Neuronal stem cell (in vitro differentiated cells): Measurements from ENCODE around the gene CAPN8.
A peak's percentile ranks its signal among the peaks of the same experiment; 100 is the strongest.

Experiments used
- DNase-seq: peaks from one replicate; pipeline ENCODE4 v3.0.0-alpha.2; 2013; ENCODE audit warnings: low spot score
- H2AFZ ChIP-seq: one replicate; pipeline ENCODE4 v1.6.1; 2013; ENCODE audit warnings: mild to moderate bottlenecking, low read length, inconsistent platforms
- H2AK5ac ChIP-seq: 2 replicates; pipeline ENCODE4 v1.6.1; 2013; ENCODE audit warnings: low read depth, mild to moderate bottlenecking, inconsistent platforms, low read length, moderate library complexity, mixed read lengths
- H2BK120ac ChIP-seq: 2 replicates; pipeline ENCODE4 v1.6.1; 2013; ENCODE audit warnings: low read depth, mild to moderate bottlenecking, inconsistent platforms, low read length, moderate library complexity, mixed read lengths
- H2BK12ac ChIP-seq: one replicate; pipeline ENCODE4 v1.6.1; 2013; ENCODE audit warnings: low read length, inconsistent platforms
- H2BK15ac ChIP-seq: 2 replicates; pipeline ENCODE4 v1.6.1; 2013; ENCODE audit warnings: mild to moderate bottlenecking, low read length, inconsistent platforms, mixed read lengths
- H2BK5ac ChIP-seq: one replicate; pipeline ENCODE4 v1.6.1; 2013; ENCODE audit warnings: inconsistent platforms, mild to moderate bottlenecking, low read length, moderate library complexity
- H3K14ac ChIP-seq: one replicate; pipeline ENCODE4 v1.6.1; 2013; ENCODE audit warnings: low read length, inconsistent platforms
- H3K18ac ChIP-seq: 2 replicates; pipeline ENCODE4 v1.6.1; 2013; ENCODE audit warnings: low read length, inconsistent platforms
- H3K23ac ChIP-seq: 2 replicates; pipeline ENCODE4 v1.6.1; 2013; ENCODE audit warnings: low read depth, mild to moderate bottlenecking, mixed read lengths, low read length, inconsistent platforms; ENCODE audit not compliant: poor library complexity
- H3K27ac ChIP-seq: replicated peaks from 3 replicates; pipeline ENCODE4 v1.5.1; 2013; ENCODE audit warnings: low read length, inconsistent platforms
- H3K27me3 ChIP-seq, 3 experiments: 2 replicates each; pipeline ENCODE4 v1.6.1; 2013; ENCODE audit warnings: low read length in 3 of 3, mild to moderate bottlenecking in 2 of 3, inconsistent platforms in 1 of 3, low read depth in 1 of 3, mixed read lengths in 1 of 3, moderate library complexity in 1 of 3; ENCODE audit not compliant: control insufficient read depth in 3 of 3, insufficient read depth in 3 of 3
- H3K36me3 ChIP-seq, 2 donors: replicated peaks in 1 of 2; 2 replicates each; pipeline ENCODE4 v1.6.1; 2013; ENCODE audit warnings: low read length in 2 of 2; ENCODE audit not compliant: control insufficient read depth in 2 of 2, insufficient read depth in 2 of 2
- H3K4ac ChIP-seq: 2 replicates; pipeline ENCODE4 v1.6.1; 2013; ENCODE audit warnings: inconsistent platforms, mild to moderate bottlenecking, low read length, moderate library complexity
- H3K4me1 ChIP-seq, 2 donors: 1 replicate in 1 of 2; 2 replicates in 1 of 2; pipeline ENCODE4 v1.6.1; 2013; ENCODE audit warnings: low read length in 2 of 2, low read depth in 1 of 2; ENCODE audit not compliant: control insufficient read depth in 2 of 2, insufficient read depth in 1 of 2
- H3K4me2 ChIP-seq: one replicate; pipeline ENCODE4 v1.6.1; 2013; ENCODE audit warnings: mild to moderate bottlenecking, low read length, inconsistent platforms; ENCODE audit not compliant: insufficient read depth, poor library complexity, severe bottlenecking
- H3K4me3 ChIP-seq, 2 donors: 2 replicates each; pipeline ENCODE4 v1.5.1; 2013; ENCODE audit warnings: low read length in 2 of 2, mild to moderate bottlenecking in 2 of 2, inconsistent platforms in 1 of 2, moderate library complexity in 1 of 2
- H3K79me1 ChIP-seq: one replicate; pipeline ENCODE4 v1.6.1; 2013; ENCODE audit warnings: low read depth, mild to moderate bottlenecking, inconsistent platforms, low read length, moderate library complexity
- H3K9ac ChIP-seq: one replicate; pipeline ENCODE4 v1.6.1; 2013; ENCODE audit warnings: mild to moderate bottlenecking, low read depth, low read length, inconsistent platforms; ENCODE audit not compliant: poor library complexity
- H3K9me3 ChIP-seq, 2 donors: replicated peaks in 1 of 2; 2 replicates each; pipeline versions ENCODE3 to v1.6.1; 2013; ENCODE audit warnings: low read length in 2 of 2, mild to moderate bottlenecking in 2 of 2, inconsistent platforms in 1 of 2, low read depth in 1 of 2, mixed read lengths in 1 of 2, moderate library complexity in 1 of 2; ENCODE audit not compliant: control insufficient read depth in 2 of 2, insufficient read depth in 1 of 2
- H4K8ac ChIP-seq: one replicate; pipeline ENCODE4 v1.6.1; 2013; ENCODE audit warnings: low read depth, mild to moderate bottlenecking, inconsistent platforms, low read length, moderate library complexity
- H4K91ac ChIP-seq: one replicate; pipeline ENCODE4 v1.6.1; 2013; ENCODE audit warnings: low read length, low read depth, mild to moderate bottlenecking, inconsistent platforms; ENCODE audit not compliant: poor library complexity
- WGBS, 2 donors: extraction: QIAGEN DNeasy Blood & Tissue Kit; methylation state at CpG; one replicate each; pipeline ENCODE4 v1.1.7; 2013; ENCODE audit warnings: missing lambda C conversion rate in 2 of 2, mixed read lengths in 1 of 2; ENCODE audit not compliant: insufficient read length in 2 of 2, insufficient replicate concordance in 1 of 2; ENCODE audit errors: extremely low coverage in 2 of 2; 5-methylcytosine and 5-hydroxymethylcytosine counted together

CAPN8 gene

DNA sequence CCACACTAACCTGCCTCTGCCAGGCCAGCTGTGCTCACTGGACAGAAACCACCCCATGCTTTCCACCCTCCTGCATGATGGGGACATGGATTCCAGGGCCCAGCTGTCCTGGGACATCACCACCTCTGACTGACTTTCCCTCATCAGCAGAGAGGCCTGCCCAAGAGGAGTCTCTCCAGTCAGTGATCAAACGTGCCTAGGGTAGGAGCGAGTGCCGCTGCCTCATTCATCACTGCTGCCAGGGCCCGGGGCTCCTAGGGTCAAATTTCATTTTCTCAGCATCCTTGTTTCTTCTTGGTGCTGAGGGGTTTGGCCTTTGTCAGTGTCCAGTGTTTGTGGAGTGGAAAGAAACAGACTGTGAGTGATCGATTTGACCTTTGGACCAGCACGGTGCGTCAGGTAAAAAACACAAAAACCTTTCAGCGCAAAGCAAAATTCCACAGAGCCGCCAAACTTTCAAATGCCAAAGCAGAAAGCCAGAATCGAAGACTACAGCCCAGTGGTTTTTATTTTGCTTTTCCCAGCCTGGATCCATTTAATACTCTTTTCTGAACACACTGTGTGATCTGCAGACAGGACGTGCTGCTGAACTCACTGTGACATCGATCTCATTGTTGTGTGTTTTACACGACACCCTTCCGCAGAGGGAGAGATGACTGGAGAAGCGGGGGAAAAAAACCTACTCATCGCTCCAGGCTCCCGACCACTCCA lies 43.2 kb downstream of the CAPN8 start:
- Histone ChIP-seq H3K27ac (peak overlapping the region; percentile 50), H4K91ac (no peak overlapping the region), H3K4me3 (no peak overlapping the region), H3K9ac (peak overlapping the region; percentile 46), H3K14ac (no peak overlapping the region), H4K8ac (no peak overlapping the region), H2BK120ac (no peak overlapping the region), H3K4me1 (peaks cover 0 to 15% of the 10 kb centered on the region in 2 donors), H2BK12ac (no peak overlapping the region), H3K9me3 (no peaks in the 10 kb centered on the region), H3K4me2 (no peak overlapping the region), H3K36me3 (no peaks in the 10 kb centered on the region), H3K23ac (no peak overlapping the region), H2AFZ (peak overlapping the region; percentile 17), H3K18ac (peak overlapping the region; percentile 25), H2BK5ac (no peak overlapping the region), H3K79me1 (no peaks in the 10 kb centered on the region), H3K4ac (no peak overlapping the region), H2BK15ac (peak overlapping the region; percentile 45), H2AK5ac (no peak overlapping the region), H3K27me3 (no peaks in the 10 kb centered on the region)
- DNase-seq = peak; percentile 29
- WGBS, 2 donors = no CpG with 5 or more reads among the region's 17 CpGs

DNA sequence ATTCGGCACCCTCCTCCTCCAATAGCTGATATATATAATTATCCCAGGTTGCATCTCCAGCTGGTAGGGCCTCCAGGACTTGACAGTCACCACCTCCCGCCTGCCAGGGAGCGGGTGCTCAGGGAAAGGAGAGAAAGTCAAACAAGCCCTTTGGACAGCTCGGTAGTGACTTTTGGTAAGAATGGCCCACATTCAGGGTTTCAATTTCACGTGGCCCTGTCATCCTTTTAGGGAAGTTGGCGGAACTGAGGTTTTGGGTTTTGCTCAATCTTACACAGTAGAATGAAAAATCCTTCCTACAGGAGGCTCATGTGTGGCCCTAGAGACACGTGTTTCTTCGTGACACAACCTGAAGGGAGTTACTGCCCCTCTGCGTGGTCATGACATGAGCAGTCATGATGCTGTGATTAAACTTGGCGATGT lies 44.2 kb downstream of the CAPN8 start:
- Histone ChIP-seq H3K27ac (no peak overlapping the region), H3K4me2 (no peak overlapping the region), H3K18ac (no peak overlapping the region), H3K27me3 (no peaks in the 10 kb centered on the region), H3K79me1 (no peaks in the 10 kb centered on the region), H3K9me3 (no peaks in the 10 kb centered on the region), H2AFZ (no peak overlapping the region), H4K8ac (no peak overlapping the region), H4K91ac (no peak overlapping the region), H2BK5ac (no peak overlapping the region), H3K23ac (no peak overlapping the region), H3K36me3 (no peaks in the 10 kb centered on the region), H2AK5ac (no peak overlapping the region), H3K4ac (no peak overlapping the region), H2BK120ac (no peak overlapping the region), H2BK12ac (no peak overlapping the region), H3K9ac (no peak overlapping the region), H3K4me3 (no peak overlapping the region), H3K4me1 (peaks cover 0 to 15% of the 10 kb centered on the region in 2 donors), H2BK15ac (no peak overlapping the region), H3K14ac (no peak overlapping the region)
- no CpG with 5 or more reads among the region's 10 CpGs for WGBS, 2 donors
- DNase-seq = no peak

- Histone ChIP-seq H3K18ac (no peak overlapping the region), H3K14ac (no peak overlapping the region), H4K91ac (no peak overlapping the region), H2BK15ac (no peak overlapping the region), H3K23ac (no peak overlapping the region), H3K27me3 (no peaks in the 10 kb centered on the region), H3K4me1 (peaks cover 0 to 15% of the 10 kb centered on the region in 2 donors), H4K8ac (no peak overlapping the region), H3K9me3 (no peaks in the 10 kb centered on the region), H2BK120ac (no peak overlapping the region), H3K4me2 (no peak overlapping the region), H2BK12ac (no peak overlapping the region), H3K4ac (no peak overlapping the region), H2BK5ac (no peak overlapping the region), H3K4me3 (no peak overlapping the region), H3K9ac (no peak overlapping the region), H3K36me3 (no peaks in the 10 kb centered on the region), H3K79me1 (no peaks in the 10 kb centered on the region), H2AK5ac (no peak overlapping the region), H2AFZ (no peak overlapping the region), H3K27ac (no peak overlapping the region)
- no peak for DNase-seq
- WGBS, 2 donors = no CpG with 5 or more reads among the region's 9 CpGs
Observed at GRCh38 chr1:223620297-223620897, 45.1 kb downstream of the CAPN8 start.

- no peaks in the 10 kb centered on the region for H3K79me1 ChIP-seq
- no peaks in the 10 kb centered on the region for H3K36me3 ChIP-seq
- H3K4me2 ChIP-seq = no peak overlapping the region
- no peak overlapping the region for H3K27ac ChIP-seq
- peaks cover 0 to 15% of the 10 kb centered on the region in 2 donors for H3K4me1 ChIP-seq
- no peak overlapping the region for H2AFZ ChIP-seq
- H3K9me3 ChIP-seq = no peaks in the 10 kb centered on the region
- no peak overlapping the region for H3K4me3 ChIP-seq
- H4K8ac ChIP-seq = no peak overlapping the region
- peak overlapping the region; percentile 41 for H2AK5ac ChIP-seq
- no peak overlapping the region for H4K91ac ChIP-seq
- WGBS, 2 donors = no CpG with 5 or more reads among the region's 5 CpGs
- H2BK15ac ChIP-seq = peak overlapping the region; percentile 34
- no peak overlapping the region for H3K23ac ChIP-seq
- H2BK5ac ChIP-seq = no peak overlapping the region
- H3K27me3 ChIP-seq = no peaks in the 10 kb centered on the region
- no peak for DNase-seq
- no peak overlapping the region for H2BK120ac ChIP-seq
- no peak overlapping the region for H3K18ac ChIP-seq
- no peak overlapping the region for H3K9ac ChIP-seq
- H3K14ac ChIP-seq = peak overlapping the region; percentile 39
- H3K4ac ChIP-seq = no peak overlapping the region
- no peak overlapping the region for H2BK12ac ChIP-seq
Observed at GRCh38 chr1:223618680-223619079, 46.8 kb downstream of the CAPN8 start.
